Activated CD8-positive, alpha-beta memory T cell treated with anti-CD3 and anti-CD28 coated beads for 48 hours (primary cell): ENCODE data around the gene CHN2.
A peak's percentile ranks its signal among the peaks of the same experiment; 100 is the strongest.
"Not testable (repeated sequence)": the region's sequence is repeated elsewhere in the genome, so short reads cannot be mapped to it uniquely, and the experiment has no call there.

ENCODE experiments used
- DNase-seq, 3 experiments: peaks; one replicate each; pipeline ENCODE4 v3.0.0-alpha.2; 2020; ENCODE audit warnings: low read depth in 2 of 3, low spot score in 2 of 3

The CHN2 gene

DNA sequence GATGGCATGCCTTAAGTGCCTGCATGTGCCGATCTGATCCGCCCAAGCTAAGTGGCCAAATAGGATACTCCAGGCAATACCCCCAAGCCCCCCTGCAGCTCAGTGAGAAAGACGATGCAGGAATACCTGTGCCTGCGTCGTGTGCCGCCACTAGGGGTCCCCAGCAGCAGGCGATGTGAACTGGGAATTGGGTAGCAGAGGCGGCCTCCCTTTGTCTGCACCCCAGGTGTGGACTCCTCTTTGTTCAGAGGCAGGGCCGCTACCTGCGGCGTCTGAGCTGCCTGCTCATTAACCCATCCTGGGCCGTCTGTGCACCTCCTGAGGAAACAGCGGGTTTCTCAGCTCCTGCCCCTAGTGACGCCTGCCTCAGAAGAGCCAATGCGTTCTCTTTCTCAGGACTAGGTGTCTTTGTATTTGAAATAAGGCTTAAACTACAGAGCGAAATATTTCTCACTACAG, 4.8 kb upstream of the CHN2 start:
- DNase-seq: peak in 1 of 3 experiments; percentile 31

DNA sequence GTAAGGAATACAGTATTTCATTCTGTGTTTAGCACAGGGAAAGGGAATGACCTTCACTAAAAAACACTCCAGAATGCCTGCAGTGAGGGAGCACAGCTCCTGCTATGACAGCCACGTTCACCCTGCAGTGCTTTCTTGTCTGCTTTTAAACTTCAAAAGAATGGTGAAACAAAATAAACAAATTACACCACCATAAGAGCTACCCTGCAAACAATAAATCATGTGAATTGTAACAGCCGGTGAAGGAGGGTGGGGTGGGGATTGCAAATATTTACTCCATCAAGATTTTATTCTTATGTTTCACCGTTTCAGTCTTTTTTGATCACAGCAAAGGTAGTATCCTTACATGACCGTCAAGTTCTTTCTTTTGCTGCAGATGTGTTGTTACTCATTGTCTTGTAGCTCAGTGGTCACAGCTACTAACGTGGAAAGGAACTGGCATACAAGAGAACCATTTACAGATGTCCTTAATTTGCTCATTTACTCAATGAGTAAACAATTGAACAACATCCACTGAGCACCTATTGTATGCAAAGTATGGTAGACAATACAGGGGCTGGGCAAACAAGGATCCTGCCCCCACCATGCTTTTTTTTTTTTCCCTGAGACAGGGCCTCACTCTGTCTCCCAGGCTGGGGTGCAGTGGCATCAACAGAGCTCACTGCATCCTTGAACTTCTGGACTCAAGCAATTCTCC, 4.1 kb upstream of the CHN2 start:
- no peak for DNase-seq

DNA sequence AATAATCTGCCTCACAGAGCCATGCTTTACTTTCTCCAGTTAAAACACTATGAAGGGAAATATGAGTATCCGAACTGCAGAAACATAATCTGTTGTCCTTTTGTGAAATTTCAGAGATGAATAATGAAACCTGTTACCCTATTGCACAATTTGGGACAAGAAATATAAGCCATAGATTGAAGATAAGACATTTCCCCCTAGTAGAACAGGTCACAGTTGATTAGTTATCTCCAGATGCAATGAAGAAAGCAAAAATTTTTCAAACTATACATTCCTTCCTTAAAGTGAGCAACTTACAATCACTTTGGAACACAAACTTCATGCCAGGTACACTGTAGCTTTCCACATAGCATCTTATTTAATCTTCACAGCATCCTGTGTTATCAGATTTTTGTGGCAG, 2.3 kb upstream of the CHN2 start:
- no peak for DNase-seq

DNA sequence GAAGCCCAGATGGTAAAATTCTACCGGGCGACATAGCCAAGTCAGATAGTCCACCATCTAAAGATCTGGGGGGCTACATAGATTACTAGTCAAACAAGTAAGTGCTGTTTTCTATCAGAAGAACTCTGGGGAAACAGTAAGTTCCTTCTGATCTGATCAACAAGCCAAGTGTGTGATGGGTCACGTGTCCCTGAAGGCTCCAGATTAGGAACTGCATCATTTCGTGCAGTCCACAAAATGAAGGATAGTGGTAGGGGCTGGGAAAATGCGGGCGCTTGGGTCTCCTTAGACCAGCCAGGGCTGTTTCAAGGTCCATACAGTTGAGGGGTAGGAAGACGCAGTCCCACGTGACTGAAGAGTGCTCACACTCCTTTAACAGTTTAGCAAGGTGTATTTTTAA, 1.8 kb upstream of the CHN2 start:
- no peak for DNase-seq

DNA sequence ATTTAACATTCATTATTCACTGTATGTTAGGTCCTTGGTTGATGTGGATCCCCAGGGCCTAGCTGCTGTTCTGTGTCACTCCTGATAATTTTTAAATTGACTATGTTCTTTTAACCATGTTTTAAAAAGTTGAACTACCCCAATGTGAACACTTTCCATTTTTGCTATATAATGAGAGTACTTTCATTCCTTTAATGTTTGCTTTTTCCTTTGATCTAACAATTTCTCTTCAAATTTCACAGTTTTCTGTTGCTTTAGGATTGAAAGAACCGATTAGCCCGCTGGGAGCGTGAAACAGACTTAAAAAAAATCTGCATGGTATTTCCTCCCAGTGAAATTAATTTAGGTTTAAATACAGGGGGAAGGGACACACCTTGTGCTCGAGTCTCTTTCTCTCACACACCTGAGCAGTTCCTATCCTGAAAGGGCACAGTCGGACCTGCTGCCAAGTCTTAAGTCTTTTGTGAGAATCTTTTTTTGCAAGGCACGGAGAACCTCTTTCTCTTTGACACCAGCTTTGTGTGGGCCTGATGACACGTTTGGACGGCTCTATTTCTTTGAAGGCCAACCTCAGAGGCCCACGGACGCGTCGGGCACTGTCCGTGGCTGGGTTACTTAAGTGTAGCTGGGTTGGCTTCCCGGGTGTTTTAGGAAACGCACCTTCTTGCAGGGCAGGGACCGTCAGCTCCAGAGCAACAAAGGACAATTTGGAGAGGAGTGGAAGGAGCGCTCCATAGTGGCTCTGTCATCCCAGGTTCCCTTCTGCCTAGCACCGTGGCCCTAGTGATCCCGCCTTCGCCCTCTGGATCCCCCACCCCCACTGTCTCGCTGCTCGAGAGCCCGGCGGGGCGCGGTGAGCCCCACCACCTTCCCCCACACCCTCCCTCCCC, 1.0 kb upstream of the CHN2 start:
- DNase-seq: no peak

DNA sequence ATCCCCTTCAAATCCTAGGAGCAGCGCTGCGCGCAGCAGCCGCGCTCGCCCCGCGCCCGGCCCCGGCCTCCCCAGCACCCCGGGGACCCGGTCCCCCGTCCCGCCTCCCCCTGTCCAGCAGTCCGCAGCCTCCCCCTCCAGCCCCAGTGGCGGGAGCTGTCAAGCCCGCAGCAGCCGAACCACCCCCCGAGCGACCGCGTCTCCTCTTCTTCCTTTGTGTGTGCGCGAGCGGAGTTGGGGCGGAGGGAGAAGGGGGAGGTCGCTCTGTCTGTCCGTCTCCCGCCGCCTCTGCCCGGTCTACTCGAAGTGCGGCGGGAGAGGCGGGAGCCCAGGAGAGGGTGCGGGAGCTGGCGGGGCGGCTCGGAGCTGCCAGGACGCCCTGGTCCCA, 375 bp upstream of the CHN2 start:
- no peak for DNase-seq

DNA sequence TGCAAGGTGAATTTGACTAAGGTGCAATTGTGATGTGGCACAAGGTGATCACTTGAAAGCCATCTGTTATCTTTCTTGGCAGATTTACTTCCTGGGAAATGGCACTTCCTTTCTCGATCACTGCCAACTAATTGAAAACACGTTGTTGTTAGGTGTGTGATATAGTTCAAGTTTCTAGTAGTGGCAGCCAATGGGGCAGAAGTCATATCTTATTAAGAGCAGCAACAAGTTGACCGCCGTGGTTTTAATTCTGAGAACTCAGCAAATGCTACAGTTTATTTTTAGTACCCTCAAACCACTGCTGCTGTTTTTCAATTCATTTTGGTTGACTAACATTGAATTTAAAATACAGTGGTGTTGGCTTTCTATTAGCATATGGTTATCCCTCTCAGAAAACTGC, 1.6 kb downstream of the CHN2 start:
- DNase-seq: no peak

DNA sequence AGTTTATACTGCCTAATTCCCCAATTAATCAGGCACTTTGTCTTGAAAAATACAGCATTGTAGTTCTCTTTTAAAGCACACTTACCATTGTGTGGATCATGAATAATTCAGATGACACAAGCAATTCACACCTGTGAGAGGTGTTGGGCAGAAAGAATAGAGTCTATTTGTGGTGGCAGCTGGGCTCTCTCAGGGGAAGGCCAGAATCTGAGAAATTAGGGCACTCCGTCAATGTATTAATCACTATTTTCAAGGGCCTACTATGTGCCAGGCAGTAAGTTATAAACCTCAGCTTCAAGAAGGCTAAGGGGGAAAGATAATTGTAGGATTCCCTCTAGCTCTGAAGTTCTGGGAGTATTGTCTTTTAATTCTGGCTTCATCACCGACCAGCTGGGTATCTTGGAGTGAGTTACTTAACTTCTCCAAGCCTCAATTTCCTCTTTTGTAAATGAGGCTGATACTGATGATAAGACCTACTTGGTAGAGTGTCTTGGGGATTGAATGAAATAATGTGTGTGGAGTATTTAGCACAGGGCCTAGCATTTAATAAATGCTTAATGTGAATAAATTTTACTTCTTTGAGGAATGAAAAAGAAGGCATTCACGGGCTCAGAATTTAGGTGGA, 2.5 kb downstream of the CHN2 start:
- no peak for DNase-seq

DNA sequence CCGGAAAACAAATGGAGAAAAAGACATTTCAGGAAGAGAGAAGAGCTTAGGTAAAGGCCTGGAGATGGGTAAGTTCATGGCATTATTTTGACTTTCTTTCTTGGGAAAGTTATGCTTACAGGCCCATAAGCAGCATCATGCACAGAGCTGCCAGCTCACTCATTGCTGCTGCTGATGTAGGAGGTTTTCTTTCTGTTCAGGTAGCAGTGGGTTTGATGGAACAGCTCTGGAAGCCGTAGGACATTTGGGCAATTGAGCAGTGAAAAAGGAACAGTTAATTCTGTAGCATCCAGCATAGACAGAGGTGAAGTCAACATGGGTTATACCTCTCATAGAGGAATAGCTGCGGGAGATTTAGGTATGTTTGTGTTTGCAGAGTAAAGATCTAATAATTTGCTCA, 3.3 kb downstream of the CHN2 start:
- DNase-seq: no peak

DNA sequence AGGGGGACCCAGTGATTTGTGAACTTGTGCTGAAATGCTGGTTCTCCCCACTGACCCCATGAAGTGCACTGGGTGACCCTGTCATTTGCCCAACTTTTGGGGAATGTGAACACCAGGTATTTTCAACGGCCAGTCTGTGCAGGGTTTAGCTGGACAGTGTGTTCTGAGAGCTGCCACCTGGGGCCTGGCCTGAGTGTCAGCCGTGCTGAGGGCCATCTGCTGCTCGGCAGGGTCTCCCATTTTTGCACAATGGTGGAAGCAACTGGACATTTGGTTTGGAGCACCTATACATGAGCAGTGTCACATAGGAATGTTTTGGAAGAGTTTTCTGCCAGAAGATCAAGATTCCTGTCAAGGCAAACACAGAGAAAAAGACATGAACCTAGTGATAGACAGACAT, 5.2 kb downstream of the CHN2 start:
- DNase-seq: no peak

DNA sequence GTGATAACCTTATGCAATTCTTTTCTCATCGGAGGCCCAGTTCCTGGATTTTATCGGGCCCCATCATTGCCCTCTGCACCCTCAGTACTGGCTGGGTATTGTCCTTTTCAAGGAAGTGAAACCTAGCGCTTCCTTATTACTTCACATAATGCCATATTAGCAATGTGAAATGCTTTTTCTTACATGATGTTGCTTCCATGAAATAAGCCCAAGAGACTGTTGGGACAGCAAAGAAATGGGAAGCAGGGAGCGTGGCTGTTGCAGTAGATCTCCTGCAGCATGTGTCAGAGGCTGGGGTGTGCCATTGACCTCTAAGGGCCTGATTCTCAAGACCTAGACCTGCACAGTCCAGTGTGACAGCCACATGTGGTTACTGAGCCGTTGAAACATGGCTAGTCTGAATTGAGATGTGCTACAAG, 8.1 kb downstream of the CHN2 start:
- DNase-seq: no peak

DNA sequence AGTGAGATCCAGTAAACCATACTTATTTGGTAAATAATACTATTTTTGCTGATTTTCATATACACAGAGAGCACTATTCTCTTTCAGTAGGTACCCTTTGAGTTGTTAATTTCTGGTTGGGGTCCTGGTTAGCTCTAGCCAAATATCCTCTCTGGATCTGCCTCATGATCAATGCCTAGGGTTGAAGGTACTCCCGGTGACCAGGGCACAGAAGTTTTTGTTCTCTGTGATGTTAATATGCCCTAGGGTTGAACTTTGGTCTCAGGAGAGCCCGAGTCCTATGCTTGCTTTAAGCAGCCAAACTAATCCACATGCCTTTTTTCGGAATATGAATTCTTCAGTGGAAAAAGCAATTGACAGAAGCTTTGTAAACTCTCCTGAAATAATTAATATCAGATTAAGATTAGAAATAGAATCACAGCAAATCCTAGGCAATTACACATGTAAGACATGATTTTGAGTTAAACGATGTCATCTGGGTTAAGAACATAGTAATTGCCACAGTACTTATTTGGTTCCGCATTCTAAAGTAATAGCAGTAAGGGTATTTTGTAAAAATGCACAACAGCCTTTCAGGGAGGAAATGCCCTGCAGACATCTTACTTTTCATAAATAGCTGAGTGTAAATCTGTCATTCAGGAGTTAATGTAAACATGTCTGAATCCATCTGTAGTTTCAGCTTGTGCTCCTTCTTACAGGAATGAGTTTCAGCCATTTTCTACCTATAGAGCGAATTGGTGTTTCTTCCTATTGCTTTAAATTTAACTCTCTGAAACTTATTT, 10.1 kb downstream of the CHN2 start:
- DNase-seq: no peak

DNA sequence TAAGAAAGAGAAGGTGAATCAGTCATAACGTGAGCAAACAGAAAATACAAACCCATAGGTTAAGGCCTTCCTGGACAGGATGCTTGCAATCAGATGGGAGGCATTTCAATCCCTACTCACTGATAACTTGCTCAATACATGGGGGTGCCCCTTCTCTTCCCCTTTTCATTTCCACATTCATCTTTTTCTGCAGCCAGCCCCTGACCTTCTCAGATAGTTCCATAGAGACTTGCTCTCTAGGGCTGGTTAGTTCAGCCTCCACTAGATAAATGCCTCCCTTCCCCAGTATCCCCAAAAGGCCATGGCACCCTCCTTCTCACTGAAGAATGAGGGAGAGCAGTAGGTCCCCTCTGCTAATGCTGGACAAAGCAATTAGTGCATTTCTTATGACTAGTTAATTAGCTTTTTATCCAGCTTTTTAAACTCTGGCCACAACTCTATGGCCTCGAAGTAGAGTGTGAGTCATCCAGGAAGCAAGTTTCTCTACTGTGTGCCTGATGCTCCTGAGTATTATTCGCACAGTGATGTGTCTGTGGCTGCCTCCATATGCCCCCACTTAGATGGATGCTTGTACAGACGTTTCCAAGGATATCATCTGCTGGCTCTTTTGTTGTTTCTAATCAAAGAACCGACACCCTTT, 12.7 kb downstream of the CHN2 start:
- no peak for DNase-seq

DNA sequence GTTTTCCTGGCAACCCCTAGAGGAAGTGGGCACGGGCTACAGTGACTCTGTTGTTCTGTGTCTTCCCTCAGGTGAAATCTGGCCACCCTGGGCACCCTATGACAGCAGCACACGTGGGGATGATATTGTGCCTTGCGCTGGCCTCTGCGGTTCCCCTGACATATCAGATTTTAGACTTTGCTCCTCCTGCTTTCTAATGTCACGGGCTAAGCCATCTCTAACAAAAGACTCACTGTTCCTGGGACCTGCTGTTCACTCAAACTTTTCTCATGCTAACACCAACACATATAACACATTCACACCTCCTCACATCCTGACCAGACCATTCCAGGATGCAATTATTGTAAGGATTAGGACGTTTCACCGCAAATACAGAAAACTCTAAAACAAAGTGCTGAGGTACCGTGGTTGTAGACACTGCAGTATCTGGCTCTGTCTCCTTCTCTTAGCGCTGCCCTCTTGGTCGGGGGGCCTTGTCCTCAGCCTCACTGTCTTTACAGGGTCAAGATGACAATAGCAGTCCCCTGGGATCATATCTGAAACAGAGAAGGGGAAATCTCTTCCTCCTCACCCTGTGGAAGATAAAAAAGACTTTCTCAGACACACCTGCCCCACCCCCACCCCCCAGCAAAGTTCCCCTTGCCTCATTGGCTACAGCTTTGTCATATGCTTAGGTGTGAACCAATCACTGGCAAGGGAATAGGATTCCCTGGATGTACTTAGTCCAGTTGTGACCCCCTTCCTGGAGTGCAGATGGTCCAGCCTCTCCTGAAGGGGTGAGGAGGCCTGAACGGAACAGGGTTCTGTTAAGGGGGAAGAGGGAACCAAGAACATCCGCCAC, 14.1 kb downstream of the CHN2 start:
- no peak for DNase-seq

DNA sequence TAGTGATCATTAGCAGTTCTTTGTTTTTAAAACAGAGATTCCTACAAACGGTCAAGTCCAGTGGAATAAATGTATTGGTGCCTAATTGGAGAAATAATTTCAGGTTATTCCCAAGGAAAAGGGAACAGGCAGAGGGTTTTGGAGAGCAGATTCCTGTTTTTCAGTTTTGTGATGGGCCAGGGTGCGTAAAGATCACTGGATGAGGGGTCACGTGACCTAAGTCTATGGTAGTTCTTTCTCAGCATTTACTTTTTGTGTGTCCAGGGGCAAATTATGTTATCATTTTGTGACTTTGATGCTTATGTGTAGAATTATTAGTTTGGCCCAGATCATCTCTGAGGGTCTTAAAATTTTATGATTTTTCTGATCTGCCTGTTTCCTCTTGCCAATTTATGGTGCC, 15.2 kb downstream of the CHN2 start:
- DNase-seq: no peak

DNA sequence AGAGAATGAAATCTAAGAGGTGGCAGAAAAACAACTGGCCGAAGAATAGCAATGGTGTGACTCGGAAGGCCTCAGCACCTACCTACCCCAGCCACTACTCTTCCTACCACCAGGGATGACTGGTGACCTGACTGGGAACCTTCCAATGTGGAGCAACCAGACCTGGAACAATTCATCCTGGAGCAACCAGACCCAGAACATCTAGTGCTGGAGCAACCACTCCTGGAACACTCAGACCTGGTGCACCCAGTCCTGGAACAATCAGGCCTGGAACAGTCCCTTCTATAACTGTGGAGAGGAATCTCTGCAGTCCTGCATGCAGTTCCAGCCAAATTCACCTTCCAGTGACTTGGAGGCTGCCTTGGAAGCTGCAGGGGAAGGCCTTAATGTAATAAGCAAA, 18.2 kb downstream of the CHN2 start:
- not testable (repeated sequence) for DNase-seq

DNA sequence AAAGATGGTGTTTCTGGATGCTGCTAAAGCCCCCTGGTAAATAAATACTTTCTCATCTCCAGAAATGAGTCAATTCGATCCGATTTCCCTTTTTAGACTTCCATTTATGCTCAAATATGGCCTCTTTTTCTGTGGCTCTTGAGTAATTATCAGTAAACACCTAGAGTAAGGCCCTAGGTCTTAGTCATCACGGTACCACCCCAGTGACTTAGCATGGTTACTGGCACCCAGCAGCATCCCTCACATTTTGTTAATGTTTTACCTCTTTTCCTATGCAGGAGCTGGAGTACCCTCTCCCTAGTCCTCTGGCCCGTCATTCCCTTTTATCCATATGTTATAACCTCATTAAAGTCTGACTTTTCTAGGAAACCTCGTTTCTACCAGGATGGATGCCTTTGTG, 19.5 kb downstream of the CHN2 start:
- no peak for DNase-seq

DNA sequence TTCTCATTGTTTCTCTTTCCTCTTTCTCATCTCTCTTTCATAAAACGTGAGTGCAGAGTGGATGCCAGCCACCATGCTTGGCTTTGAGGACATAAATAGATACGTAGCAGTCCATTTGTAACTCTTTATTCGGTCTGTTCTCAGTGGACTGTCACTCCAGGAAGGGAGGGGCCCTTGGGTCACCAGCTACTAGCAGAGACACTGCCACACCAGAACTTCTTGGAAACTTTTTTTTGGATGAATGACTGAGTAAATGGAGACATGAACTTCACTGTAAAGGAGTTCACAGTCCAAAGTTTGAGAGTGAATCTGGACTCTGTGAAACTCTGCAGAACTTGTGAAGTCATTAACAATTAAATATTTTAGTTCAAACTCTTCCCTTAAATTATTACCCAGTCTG, 20.2 kb downstream of the CHN2 start:
- no peak for DNase-seq

DNA sequence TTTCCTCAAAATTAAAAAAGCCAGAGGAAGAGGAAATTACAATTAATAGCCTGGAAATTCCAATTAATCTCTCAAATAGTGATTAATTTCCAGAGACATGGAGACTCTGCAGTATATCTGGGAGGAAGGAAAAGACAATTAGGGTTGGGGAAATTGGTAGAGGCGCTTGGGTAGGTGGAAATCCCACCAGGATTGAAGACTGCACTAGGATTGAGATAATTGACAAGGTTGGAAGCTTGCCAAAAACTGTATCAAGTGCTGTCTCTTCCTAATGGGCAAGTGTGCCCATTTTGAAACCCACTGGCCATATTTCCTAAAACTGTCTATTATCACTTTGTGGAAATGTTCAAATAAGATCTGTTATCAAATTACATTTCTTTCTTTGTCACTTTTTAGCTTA, 21.6 kb downstream of the CHN2 start:
- no peak for DNase-seq

DNA sequence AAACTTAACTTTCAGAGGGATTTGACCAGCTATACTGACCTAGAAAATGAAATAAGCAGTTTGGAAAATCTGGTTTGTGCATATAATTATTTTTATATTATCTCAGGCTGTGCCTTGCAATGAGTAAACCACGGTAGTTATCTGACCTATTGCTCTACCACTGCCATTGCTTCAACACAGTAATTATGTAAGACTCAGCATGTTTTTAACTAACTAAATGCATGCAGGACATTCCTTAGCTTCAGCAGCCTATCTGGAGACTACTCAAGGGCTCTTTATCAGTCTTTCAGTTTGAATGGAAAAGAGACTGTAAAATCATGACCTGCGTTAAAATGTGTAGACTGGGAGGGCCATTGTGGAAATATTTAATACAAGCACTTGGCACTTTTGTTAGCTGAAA, 22.5 kb downstream of the CHN2 start:
- DNase-seq: no peak
